CD4-positive, alpha-beta T cell treated with Interleukin-6 at 100 ng/mL for 8 hours (primary cell): ENCODE data around the gene MFN1.
"Not testable (repeated sequence)": the region's sequence is repeated elsewhere in the genome, so short reads cannot be mapped to it uniquely, and the experiment has no call there.

Experiments used
- DNase-seq: peaks from one replicate; pipeline ENCODE4 v3.0.0-alpha.2; 2020; ENCODE audit warnings: mixed read lengths, low spot score

MFN1 gene

DNA sequence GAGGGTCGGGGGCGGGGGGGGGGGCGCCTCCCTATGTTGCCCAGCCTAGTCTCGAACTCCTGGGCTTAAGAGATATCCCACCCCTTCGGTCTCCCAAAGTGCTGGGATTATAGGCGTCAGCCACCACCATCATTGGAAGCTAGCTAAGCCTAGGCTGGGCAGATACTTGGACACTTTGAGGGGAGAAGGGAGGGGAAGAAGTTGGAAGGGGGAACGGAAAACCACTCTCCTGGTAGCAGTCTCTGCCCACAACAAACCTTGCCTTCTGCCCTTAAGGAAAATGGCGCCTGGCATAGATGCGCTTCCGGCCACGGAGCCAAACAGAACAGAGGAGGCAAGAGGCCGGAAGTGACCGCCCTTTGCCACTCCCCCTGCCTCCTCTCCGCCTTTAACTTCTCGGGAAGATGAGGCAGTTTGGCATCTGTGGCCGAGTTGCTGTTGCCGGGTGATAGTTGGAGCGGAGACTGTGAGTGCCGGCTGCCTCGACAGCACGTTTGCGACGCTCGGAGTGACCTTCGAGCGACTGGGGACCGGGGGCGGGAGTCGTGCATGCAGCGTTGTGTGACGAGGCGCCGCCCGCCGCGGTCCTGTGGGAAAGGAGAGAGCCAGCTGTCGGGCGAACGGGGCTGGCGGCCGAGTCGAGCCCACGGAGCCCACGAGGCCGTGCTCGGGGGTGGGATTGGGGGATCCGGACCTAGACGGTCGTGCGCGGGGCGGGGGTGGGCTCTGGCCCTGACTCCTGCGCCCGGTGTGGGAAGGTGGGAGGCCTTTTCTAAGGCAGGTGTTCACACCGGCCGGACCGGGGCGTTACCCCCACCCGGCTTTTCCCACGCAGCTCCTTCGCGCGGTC is at the start of gene MFN1:
TSS of gene MFN1 (plus strand) at position 365 of the 850 bp plus-strand sequence. CDS start 1,143 bp downstream, outside the sequence.
- DNase-seq: peak; percentile 88

- no peak for DNase-seq
Observed at GRCh38 chr3:179297971-179298725, 49.4 kb upstream of the MFN1 start.

- no peak for DNase-seq
Observed at GRCh38 chr3:179299316-179299715, 48.2 kb upstream of the MFN1 start.

DNA sequence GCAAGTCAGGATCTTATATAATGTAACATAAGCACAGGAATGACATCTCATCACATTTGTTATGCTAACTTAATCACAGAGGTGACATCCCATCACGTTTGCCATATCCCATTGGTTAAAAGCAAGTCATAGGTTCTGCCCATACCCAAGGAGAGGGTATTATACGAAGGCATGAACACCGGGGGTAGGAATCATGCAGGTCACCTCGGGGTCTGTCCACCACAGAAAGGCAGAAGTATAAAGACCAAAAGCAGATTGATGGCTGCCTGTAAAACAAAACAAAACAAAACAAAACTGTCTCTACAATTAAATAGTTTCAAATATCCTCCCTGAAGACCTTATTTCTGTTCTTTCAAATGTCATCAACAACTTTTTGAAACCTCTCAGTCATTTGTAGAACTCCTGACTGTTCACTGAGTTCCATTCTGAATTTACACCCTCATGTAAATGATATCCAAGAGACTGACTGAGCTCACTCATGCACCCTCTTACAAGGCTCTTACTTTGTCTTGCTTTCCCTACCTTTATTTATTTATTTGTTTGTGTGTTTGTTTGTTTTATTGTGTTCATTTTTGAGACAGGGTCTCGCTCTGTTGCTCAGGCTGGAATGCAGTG is 47.4 kb upstream of the MFN1 start:
- DNase-seq: no peak

DNA sequence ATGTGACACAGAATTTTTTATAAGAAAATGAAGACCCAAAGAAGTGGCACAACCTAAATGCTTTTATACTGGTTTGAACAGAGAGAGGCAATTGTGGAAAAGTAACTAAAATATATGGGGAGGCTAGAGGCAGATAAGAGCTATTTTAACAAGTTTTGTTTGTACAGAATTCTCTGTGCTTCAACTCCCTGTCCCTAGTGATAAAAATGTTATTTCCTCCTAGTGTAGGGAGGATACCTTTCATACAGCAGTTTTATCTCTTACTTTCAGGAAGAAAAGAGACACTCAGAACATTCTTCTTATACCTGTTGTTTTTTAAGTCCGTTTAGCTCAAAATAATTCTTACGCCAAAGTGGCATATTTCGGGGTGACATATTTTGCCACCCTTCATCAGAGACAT is 45.9 kb upstream of the MFN1 start:
- no peak for DNase-seq

GRCh38 chr3:179302111-179302510 is 45.4 kb upstream of the MFN1 start:
- DNase-seq: no peak

GRCh38 chr3:179304605-179305004 is 42.9 kb upstream of the MFN1 start:
- DNase-seq: no peak

- DNase-seq: not testable (repeated sequence)
Observed at GRCh38 chr3:179307362-179307761, 40.1 kb upstream of the MFN1 start.

DNA sequence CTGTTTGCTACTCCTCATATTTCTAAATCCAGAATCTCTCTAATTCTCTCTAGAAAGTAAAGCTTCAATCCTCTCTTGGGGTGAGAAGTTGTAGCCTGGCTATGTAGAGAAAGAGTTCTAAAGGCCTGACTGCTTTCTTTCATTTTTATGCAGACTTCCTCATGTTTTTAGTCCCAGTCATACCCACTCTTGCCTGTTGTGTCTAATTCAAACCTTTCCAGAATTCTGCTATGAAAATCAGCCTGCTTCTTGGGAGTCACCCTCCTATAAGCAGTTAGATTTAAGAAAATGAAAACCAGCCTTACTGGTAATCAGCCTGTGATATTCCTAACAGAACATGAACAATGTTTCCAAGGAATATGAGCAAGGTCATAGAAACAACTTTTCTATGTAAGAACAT is 39.5 kb upstream of the MFN1 start:
- DNase-seq: no peak

DNA sequence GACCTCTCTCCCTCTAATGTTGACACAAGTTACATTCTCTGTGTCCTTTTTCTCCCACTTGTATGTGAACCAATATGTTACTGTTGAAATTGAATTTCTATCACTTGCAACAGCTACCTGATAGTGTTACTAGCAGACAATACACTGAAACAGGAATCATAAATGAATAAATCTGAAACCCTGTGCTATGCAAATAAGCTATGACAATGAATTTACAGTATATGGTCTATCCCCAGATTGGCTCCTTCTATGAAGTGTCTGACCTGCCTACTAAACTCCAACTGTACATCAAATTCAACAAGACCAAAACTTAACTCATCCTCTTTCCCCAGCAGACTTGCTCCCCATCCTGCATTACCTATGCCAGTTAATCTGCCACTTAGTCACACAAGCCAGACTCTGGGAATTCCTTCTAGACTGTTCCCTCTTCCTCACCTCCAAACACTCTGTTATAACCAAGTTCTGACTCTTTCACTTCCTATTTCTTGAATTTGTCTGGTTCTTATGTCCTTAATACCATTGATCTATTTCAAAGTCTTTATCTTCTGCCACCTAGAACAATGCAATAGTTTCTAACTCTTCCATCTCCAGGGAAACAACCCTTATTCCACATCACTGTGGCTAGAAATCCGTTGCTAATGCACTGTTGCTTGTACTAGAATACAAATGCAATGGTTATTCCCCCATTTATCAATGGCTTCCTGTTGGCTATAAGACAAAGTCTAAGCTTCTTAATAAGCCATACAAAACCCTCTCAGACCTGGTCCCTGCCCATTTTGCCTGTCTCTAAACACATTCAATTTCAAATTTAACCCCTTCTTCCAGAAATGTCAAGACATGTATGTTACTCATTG is 38.1 kb upstream of the MFN1 start:
- DNase-seq: no peak

DNA sequence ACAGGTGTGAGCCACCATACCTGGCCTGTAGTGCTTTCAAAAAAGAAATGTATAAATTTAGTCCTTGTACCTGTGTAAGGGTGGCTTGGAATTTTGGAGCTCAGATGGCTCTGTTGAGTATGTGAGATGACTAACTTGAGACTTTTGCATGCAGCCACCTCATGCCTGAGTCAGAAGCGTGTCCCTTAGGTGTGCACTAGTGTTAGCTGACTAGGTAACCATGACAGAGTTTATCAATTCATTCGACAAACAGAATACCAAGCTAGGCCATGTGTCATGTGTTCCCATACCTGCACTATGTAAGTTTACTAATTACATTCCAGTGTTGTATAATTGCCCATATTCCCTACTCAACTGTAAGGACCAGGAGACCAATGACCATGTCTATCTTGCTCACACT is 28.6 kb upstream of the MFN1 start:
- no peak for DNase-seq

DNA sequence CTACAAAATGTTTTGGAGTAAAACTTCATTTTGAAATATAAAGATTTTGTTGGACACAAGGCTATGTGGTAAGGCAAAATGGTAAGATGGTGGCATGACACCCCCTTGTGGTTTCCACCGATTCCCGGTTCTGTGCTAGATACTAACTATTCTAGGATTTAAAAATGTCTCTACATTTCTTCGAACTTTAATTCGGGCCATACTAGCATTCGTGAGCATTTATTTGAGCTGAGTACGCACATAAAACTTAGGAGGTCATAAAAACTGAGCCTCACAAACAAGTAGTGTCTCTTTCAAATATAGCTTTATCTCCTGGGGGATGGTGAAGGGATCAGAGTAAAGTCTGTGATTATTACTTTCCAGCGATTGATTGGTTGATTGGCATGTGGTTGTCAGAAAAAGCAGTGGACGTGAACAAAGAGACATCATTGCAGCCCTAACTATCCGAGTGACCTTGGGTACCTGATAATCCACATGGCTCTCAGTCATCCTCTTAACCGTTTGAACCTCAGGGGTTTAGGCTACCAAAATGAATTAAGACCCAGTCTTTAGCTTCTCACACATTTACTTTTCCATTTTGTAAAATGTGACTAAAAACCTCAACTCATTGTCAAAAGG is 25.7 kb upstream of the MFN1 start:
- peak; percentile 6 for DNase-seq

DNA sequence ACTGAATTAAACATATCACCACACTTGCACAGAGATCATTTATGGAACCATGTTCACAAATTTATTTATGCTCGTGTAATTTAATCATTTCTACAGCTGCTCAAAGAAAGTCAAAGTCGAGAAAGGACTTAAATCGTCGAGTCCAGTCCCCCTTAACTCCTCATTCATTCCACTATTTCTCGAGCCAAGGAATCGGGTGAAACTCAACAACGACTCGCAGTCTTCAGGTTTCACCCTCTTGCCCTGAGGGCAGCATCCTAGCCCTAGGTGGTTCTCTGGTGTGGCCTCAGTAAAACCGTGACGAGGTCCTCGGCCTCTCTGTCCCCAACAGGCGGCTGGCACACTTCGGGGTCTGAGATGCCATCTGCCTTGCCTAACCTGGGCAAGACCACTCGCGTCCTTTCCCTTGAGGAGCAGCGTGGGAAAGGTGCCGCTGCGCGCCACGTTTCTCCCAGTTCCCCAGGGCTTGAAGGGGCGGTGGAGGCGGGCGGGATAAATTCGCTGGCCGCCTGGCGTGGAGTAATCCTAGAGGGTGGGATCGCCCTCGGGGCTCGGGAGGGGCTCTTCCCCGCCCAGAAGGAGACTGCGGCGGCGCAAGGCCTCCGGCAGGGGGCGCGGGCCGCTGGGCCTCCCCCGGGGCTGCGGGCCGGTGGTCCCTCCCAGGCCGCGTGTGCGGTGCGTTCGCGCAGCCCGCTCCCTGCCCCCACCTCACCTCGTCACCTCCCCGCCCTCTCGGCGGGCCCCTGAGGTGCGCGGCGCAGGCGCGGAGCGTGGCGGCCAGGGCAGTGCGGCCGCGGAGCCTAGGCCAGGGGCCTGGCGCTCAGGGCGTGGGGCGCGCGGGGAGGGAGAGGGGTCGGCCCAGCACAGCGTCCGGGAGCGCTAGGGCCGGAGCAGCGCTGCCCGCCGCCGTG is 25.0 kb upstream of the MFN1 start, which contains the start of gene ZNF639:
TSS of gene ZNF639 (plus strand) at position 746 of the 911 bp plus-strand sequence. CDS start 5,263 bp downstream, outside the sequence.
- peak; percentile 78 for DNase-seq

GRCh38 chr3:179323197-179324110 is 24.1 kb upstream of the MFN1 start:
- peak; percentile 42 for DNase-seq

GRCh38 chr3:179324270-179324754 is 23.2 kb upstream of the MFN1 start:
- DNase-seq: peak; percentile 20

DNA sequence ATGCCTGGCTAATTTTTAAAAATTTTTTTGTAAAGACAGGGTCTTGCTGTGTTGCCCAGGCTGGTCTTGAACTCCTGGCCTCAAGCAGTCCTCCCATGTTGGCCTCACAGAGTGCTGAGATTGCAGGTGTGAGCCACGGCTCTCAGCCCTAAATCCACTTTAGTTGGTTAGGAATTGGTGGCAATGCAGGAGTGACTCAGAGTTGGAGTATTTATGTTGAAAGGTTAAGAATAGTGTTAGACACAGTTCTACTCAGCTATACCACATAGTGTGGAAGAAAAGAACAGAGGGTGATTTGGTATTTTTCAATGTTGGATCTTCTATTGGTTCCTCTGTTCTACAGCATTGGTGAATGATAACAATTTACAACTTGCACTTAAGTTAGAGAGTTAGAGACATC is 17.1 kb upstream of the MFN1 start:
- DNase-seq: no peak

DNA sequence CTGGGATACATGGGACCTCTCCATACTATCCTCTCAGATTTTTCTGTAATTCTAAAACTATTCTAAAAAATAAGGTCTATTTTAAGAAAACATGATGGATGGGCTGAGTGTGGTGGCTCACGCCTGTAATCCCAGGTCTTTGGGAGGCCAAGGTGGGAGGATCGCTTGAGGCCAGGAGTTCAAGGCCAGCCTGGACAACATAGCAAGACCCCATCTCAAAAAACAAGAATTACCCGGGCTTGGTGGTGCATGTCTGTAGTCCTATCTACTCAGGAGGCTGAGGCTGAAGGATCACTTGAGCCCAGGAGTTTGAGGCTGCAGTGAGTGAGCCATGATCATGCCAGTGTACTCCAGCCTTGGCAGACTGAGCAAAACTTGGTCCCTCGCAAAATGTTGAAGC is 15.3 kb upstream of the MFN1 start:
- no peak for DNase-seq

DNA sequence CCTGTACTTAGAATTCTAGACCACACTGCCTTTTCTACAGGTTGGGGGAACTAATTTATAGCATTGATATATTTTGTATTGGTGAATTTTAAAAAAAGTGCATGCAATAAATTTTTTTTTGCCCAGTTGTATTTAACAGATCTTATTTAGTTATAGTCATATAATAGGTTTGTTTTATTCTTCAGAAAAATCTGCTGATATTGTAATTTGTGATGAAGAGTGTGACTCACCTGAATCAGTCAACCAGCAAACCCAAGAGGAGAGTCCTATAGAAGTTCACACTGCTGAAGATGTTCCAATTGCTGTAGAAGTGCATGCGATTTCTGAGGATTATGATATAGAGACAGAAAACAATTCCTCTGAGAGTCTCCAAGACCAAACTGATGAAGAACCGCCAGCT is 14.4 kb upstream of the MFN1 start:
- DNase-seq: no peak
